SK-N-SH (cell line): Measurements from ENCODE around the gene CXCL3. TPM values are rescaled to one million over a fixed set of nuclear protein-coding genes. Genes with fewer than 3 reads are reported as not detected.

Source experiments
- CTCF ChIA-PET: fragments of 300-600, 350-600 bp; formaldehyde crosslinking; extraction: SDS; loops from one replicate; lab custom pipeline; 2021; lab: Yijun Ruan, JAX
- POLR2A ChIA-PET: fragments of 350-600 bp; sonication (Branson Sonifier 250); formaldehyde crosslinking; extraction: SDS; loops from one replicate; lab custom pipeline; 2020; ENCODE audit warnings: antibody characterized with exemption, inconsistent platforms; lab: Yijun Ruan, JAX
- DNase-seq: peaks from one replicate; pipeline ENCODE4 v3.0.0; 2012
- H2AFZ ChIP-seq: fragments of 200-600 bp; sonication (generic); 2 replicates; pipeline ENCODE4 v1.8.1; 2016; ENCODE audit warnings: antibody characterized with exemption, mild to moderate bottlenecking, low read depth
- H3F3A ChIP-seq: fragments of 200-600 bp; sonication (generic); replicated peaks from 2 replicates; pipeline ENCODE3; 2016; ENCODE audit warnings: antibody characterized with exemption, mild to moderate bottlenecking; ENCODE audit not compliant: insufficient read depth
- H3K27ac ChIP-seq, 2 experiments: fragments of 200-500 bp in 1 of 2; fragments of 200-600 bp in 1 of 2; sonication (Bioruptor generic) in 1 of 2; sonication (generic), shearing (Covaris generic) in 1 of 2; 2 replicates each; pipeline versions ENCODE4 v1.5.1 to v1.6.1; 2014 to 2016; ENCODE audit warnings: low read depth in 2 of 2, inconsistent platforms in 1 of 2, low read length in 1 of 2, mild to moderate bottlenecking in 1 of 2, mixed read lengths in 1 of 2
- H3K27me3 ChIP-seq: fragments of 200-600 bp; sonication (generic), shearing (Covaris generic); 2 replicates; pipeline ENCODE4 v1.6.1; 2016; ENCODE audit warnings: mixed run types; ENCODE audit not compliant: insufficient read depth
- H3K36me3 ChIP-seq, 2 experiments: fragments of 200-500 bp in 1 of 2; fragments of 200-600 bp in 1 of 2; sonication (Bioruptor generic) in 1 of 2; sonication (generic) in 1 of 2; replicated peaks in 1 of 2; 2 replicates each; pipeline versions ENCODE3 to v1.5.1; 2014 to 2016; ENCODE audit warnings: low read length in 1 of 2, mild to moderate bottlenecking in 1 of 2; ENCODE audit not compliant: insufficient read depth in 2 of 2, control insufficient read depth in 1 of 2
- H3K4me1 ChIP-seq, 2 experiments: fragments of 200-500 bp in 1 of 2; fragments of 200-600 bp in 1 of 2; sonication (Bioruptor generic) in 1 of 2; sonication (generic), shearing (Covaris generic) in 1 of 2; 2 replicates each; pipeline versions ENCODE4 v1.5.1 to v1.6.1; 2014 to 2016; ENCODE audit warnings: low read depth in 1 of 2, low read length in 1 of 2, mixed run types in 1 of 2; ENCODE audit not compliant: insufficient read depth in 2 of 2, control insufficient read depth in 1 of 2
- H3K4me2 ChIP-seq: fragments of 200-600 bp; sonication (generic), shearing (Covaris generic); 2 replicates; pipeline ENCODE4 v1.6.1; 2017; ENCODE audit warnings: mixed run types
- H3K4me3 ChIP-seq, 2 experiments: fragments of 200-500 bp in 1 of 2; fragments of 200-600 bp in 1 of 2; sonication (Bioruptor generic) in 1 of 2; sonication (generic), shearing (Covaris generic) in 1 of 2; 2 replicates each; pipeline versions ENCODE4 v1.5.1 to v1.8.1; 2014 to 2016; ENCODE audit warnings: low read depth in 2 of 2, inconsistent platforms in 1 of 2, low read length in 1 of 2, mild to moderate bottlenecking in 1 of 2, mixed read lengths in 1 of 2, moderate library complexity in 1 of 2
- H3K79me2 ChIP-seq: fragments of 200-600 bp; sonication (generic); 2 replicates; pipeline ENCODE4 v1.8.1; 2017; ENCODE audit warnings: mild to moderate bottlenecking; ENCODE audit not compliant: insufficient read depth
- H3K9ac ChIP-seq: fragments of 200-600 bp; sonication (generic); 2 replicates; pipeline ENCODE4 v1.6.1; 2017; ENCODE audit warnings: mixed run types
- H3K9me2 ChIP-seq: fragments of 200-600 bp; sonication (generic); 2 replicates; pipeline ENCODE4 v1.6.1; 2017; ENCODE audit warnings: mixed run types
- H3K9me3 ChIP-seq: fragments of 200-600 bp; sonication (generic); 2 replicates; pipeline ENCODE4 v1.6.1; 2017; ENCODE audit warnings: mixed run types, mild to moderate bottlenecking, moderate library complexity
- H4K20me1 ChIP-seq: fragments of 200-600 bp; sonication (generic); 2 replicates; pipeline ENCODE4 v1.6.1; 2017; ENCODE audit warnings: mild to moderate bottlenecking, mixed run types; ENCODE audit not compliant: insufficient read depth
- CTCF ChIP-seq: fragments of 200-600 bp; sonication (generic); IDR thresholded peaks from 2 replicates; pipeline ENCODE4 v1.6.1; 2017; ENCODE audit warnings: antibody characterized with exemption, mild to moderate bottlenecking, moderate library complexity
- EP300 ChIP-seq, 2 experiments: IDR thresholded peaks; 2 replicates each; pipeline versions ENCODE4 v1.4.0 to v1.6.1; 2012; ENCODE audit warnings: borderline replicate concordance in 1 of 2, low read depth in 1 of 2, low read length in 1 of 2
- FOSL2 ChIP-seq: IDR thresholded peaks from 2 replicates; pipeline ENCODE4 v1.4.0; 2012; ENCODE audit warnings: low read depth, mild to moderate bottlenecking, moderate library complexity, borderline replicate concordance
- FOXJ3 ChIP-seq: sonication (generic); formaldehyde crosslinking; IDR thresholded peaks from 2 replicates; pipeline ENCODE4 v1.5.1; 2020; ENCODE audit warnings: mild to moderate bottlenecking, missing genetic modification reagents
- FOXM1 ChIP-seq: IDR thresholded peaks from 2 replicates; pipeline ENCODE4 v1.4.0; 2012; ENCODE audit warnings: low read depth, mild to moderate bottlenecking
- GATA2 ChIP-seq: sonication (generic); formaldehyde crosslinking; IDR thresholded peaks from 2 replicates; pipeline ENCODE4 v1.5.0; 2020; ENCODE audit warnings: mild to moderate bottlenecking, missing genetic modification reagents
- IRF3 ChIP-seq: fragments of 150-350 bp; IDR thresholded peaks from 2 replicates; pipeline ENCODE4 v1.6.1; 2016; ENCODE audit warnings: mild to moderate bottlenecking, low read depth, low read length
- MEF2A ChIP-seq: IDR thresholded peaks from 2 replicates; pipeline ENCODE4 v1.4.0; 2012; ENCODE audit warnings: low read depth, borderline replicate concordance
- MXI1 ChIP-seq: IDR thresholded peaks from 2 replicates; pipeline ENCODE4 v1.6.1; 2012; ENCODE audit warnings: mild to moderate bottlenecking, low read depth, low read length, improper control_type of control experiment
- NFIC ChIP-seq: IDR thresholded peaks from 2 replicates; pipeline ENCODE4 v1.4.0; 2012; ENCODE audit warnings: borderline replicate concordance
- NRF1 ChIP-seq: IDR thresholded peaks from 2 replicates; pipeline ENCODE4 v1.6.1; 2012; ENCODE audit warnings: low read depth, mild to moderate bottlenecking, low read length
- POLR2AphosphoS5 ChIP-seq: IDR thresholded peaks from 2 replicates; pipeline ENCODE4 v1.6.1; 2012; ENCODE audit warnings: low read depth, low read length
- RAD21 ChIP-seq: IDR thresholded peaks from 2 replicates; pipeline ENCODE4 v1.6.1; 2012; ENCODE audit warnings: mild to moderate bottlenecking, low read length
- RXRA ChIP-seq: IDR thresholded peaks from 2 replicates; pipeline ENCODE4 v1.4.0; 2012; ENCODE audit warnings: low read depth, mild to moderate bottlenecking, borderline replicate concordance
- TAF1 ChIP-seq: IDR thresholded peaks from 2 replicates; pipeline ENCODE4 v1.6.1; 2012; ENCODE audit warnings: low read depth, mild to moderate bottlenecking, low read length, moderate library complexity, borderline replicate concordance
- TEAD4 ChIP-seq: IDR thresholded peaks from 2 replicates; pipeline ENCODE4 v1.4.0; 2012; ENCODE audit warnings: mild to moderate bottlenecking, borderline replicate concordance; ENCODE audit not compliant: insufficient read depth
- USF1 ChIP-seq: IDR thresholded peaks from 2 replicates; pipeline ENCODE4 v1.4.0; 2012; ENCODE audit warnings: low read depth, borderline replicate concordance
- WGBS: methylation state at CpG from one replicate; pipeline ENCODE4 v1.1.6; 2017; ENCODE audit warnings: low lambda C conversion rate; 5-methylcytosine and 5-hydroxymethylcytosine counted together
- polyA plus RNA-seq, 3 experiments: library from polyadenylated mRNA; depleted of rRNA; stranded (reverse); fragments of >200 nt; gene quantifications; 2 replicates each; pipeline ENCODE4 v1.2.3, GENCODE V29; 2012

CXCL3 gene
- polyA plus RNA-seq, 1 of the 3 experiments (the other 2 are of a cell fraction): 0.31 TPM

GRCh38 chr4:74041418-74041817 lies 2.9 kb upstream of the CXCL3 start:
- H3K4me1 ChIP-seq: peaks cover 0 to 9% of the 10 kb centered on the region in 2 experiments; a peak in 1 of 4 replicates

GRCh38 chr4:74039315-74039763 lies 850 bp upstream of the CXCL3 start:
- DNase-seq: no peak
- peak overlapping the region; percentile 52 to 69; a peak in 3 of 4 replicates for H3K4me3 ChIP-seq
- peak overlapping the region; percentile 96 for H3K4me2 ChIP-seq
- H2AFZ ChIP-seq: peak overlapping the region; percentile 69; the same call in 1 of the 2 replicates
- CTCF ChIA-PET: no interaction called here
- no peaks in the 10 kb centered on the region for H3K9me3 ChIP-seq
- WGBS: 8% methylated on average over 4 of the region's 4 CpGs
- H3K36me3 ChIP-seq: no peaks in the 10 kb centered on the region
- H3F3A ChIP-seq: peaks cover 6% of the 10 kb centered on the region
- H4K20me1 ChIP-seq: no peaks in the 10 kb centered on the region
- H3K27me3 ChIP-seq: peaks cover 40% of the 10 kb centered on the region; the same call in 1 of the 2 replicates
- peaks cover 0 to 9% of the 10 kb centered on the region in 2 experiments; a peak in 1 of 4 replicates for H3K4me1 ChIP-seq
- POLR2A ChIA-PET: no interaction called here
- no peak overlapping the region for H3K27ac ChIP-seq
- no peaks in the 10 kb centered on the region for H3K9me2 ChIP-seq
- no peaks in the 10 kb centered on the region for H3K79me2 ChIP-seq
- H3K9ac ChIP-seq: no peak overlapping the region
- TF ChIP-seq TEAD4: no peak
- no peak for TF ChIP-seq USF1
- TF ChIP-seq EP300 (IDR thresholded peaks at IDR 0.05; ENCODE audit: borderline replicate concordance in 1 of 2, low read depth in 1 of 2, low read length in 1 of 2): no peak
- TF ChIP-seq NRF1: no peak
- no peak for TF ChIP-seq MXI1
- no peak for TF ChIP-seq NFIC
- TF ChIP-seq FOXM1: no peak
- TF ChIP-seq FOXJ3 (CRISPR knock-in tag): no peak
- no peak for TF ChIP-seq POLR2AphosphoS5
- TF ChIP-seq RXRA: no peak
- no peak for TF ChIP-seq GATA2 (CRISPR knock-in tag)
- TF ChIP-seq TAF1: no peak
- TF ChIP-seq FOSL2: no peak
- no peak for TF ChIP-seq MEF2A
- TF ChIP-seq CTCF: no peak
- no peak for TF ChIP-seq IRF3

More at GRCh38 chr4:74041418-74041817, 2.9 kb upstream of the CXCL3 start:
- Histone ChIP-seq H3K79me2 (no peaks in the 10 kb centered on the region), H3K36me3 (peaks cover 0 to under 1% of the 10 kb centered on the region in 2 experiments), H3K27ac (no peak overlapping the region), H4K20me1 (no peaks in the 10 kb centered on the region), H3F3A (peaks cover 12% of the 10 kb centered on the region), H2AFZ (no peak overlapping the region), H3K9me2 (no peaks in the 10 kb centered on the region), H3K27me3 (peaks cover 43% of the 10 kb centered on the region; the same call in 1 of the 2 replicates), H3K9ac (no peak overlapping the region), H3K9me3 (0 out of 2 replicates have a peak, but pooled peaks cover 1% of the 10 kb centered on the region), H3K4me3 (no peak overlapping the region), H3K4me2 (no peak overlapping the region)
- TF ChIP-seq NFIC (no peak), MXI1 (no peak), RAD21 (no peak), TAF1 (no peak), CTCF (no peak), FOXM1 (no peak), TEAD4 (no peak)
- DNase-seq: no peak
- CTCF ChIA-PET: interaction anchor here (0.6 to 1.2 kb wide), 2 partner anchors 14 to 26 kb away, joined by 3 to 4 read pairs; no protein-coding TSS in a partner anchor
- WGBS: 8% methylated on average over 1 of the region's 1 CpG
- POLR2A ChIA-PET: no interaction called here
